SK-N-MC (cell line): Measurements from ENCODE around the gene SH3RF3.

Experiments used
- EZH2 ChIP-seq: fragments of 200-600 bp; sonication (generic); IDR thresholded peaks from one replicate; pipeline ENCODE4 v1.6.1; 2017; ENCODE audit warnings: antibody characterized with exemption
- POLR2AphosphoS5 ChIP-seq: IDR thresholded peaks from 2 replicates; pipeline ENCODE4 v1.6.1; 2012; ENCODE audit warnings: mild to moderate bottlenecking, low read depth, low read length, borderline replicate concordance

DNA sequence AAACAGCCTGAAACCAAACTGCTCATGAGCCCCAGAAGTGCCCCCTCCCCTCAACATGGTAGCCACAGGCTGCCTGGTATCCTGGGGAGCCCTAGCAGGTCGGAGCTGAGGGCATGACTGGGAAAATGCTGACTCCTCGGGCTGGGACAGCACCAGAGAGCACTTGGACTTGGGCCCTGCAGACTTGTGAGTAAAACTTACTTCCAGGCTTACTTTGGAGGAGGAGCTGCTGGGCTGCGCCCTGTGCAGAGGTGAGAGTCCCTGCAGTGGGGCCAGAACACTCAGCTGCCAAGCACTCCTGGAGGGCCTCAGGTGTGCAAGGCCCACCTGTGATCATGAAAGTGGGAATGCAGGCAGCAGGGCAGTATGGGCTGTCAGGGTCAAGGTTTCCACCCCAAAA, 365.3 kb downstream of the SH3RF3 start:
- no peak for TF ChIP-seq EZH2
- TF ChIP-seq POLR2AphosphoS5, result no peak
